ENCODE results near the gene OGT.

DNA sequence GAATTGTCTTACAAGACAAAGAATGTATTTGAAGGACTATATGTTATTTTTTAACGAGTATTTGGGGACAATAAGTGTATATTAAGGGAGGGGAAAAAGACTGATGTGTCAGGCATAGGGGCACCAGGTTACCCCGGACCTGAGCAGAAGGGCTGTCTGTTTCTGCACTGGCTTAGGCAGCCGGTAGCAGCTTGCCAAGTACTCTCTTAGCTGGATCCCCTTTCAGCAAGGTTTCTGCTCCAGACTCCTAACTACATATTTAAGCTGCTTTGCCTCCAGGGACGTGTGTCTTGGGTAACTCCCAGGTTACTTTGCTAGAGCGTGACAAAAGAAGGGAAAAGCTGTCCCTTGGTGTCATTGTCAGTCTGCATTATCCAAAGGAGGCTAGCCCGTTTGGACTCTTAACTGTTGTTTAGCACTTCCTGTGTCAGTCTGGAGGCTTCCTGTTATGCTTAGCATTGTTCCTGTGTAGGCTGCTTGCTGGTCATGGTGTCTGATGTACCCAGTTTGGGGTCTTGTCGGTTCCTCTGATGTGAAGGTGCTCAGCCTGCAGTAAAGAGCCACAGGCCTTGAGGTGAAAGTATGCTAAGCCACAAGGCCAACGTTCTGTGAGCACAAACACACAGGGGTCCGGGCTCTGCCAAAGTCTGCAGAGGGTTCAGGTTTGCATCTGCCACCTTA, 73.8 kb downstream of the OGT start:
- TF ChIP-seq CTCF (tag by site-specific recombination; IDR thresholded peaks at IDR 0.05), result no peak
- TF ChIP-seq, protein P1, sequence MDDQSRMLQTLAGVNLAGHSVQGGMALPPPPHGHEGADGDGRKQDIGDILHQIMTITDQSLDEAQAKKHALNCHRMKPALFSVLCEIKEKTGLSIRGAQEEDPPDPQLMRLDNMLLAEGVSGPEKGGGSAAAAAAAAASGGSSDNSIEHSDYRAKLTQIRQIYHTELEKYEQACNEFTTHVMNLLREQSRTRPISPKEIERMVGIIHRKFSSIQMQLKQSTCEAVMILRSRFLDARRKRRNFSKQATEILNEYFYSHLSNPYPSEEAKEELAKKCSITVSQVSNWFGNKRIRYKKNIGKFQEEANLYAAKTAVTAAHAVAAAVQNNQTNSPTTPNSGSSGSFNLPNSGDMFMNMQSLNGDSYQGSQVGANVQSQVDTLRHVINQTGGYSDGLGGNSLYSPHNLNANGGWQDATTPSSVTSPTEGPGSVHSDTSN (CRISPR knock-in tag; IDR thresholded peaks at IDR 0.05), result no peak
- TF ChIP-seq GLIS2 (tag by site-specific recombination; IDR thresholded peaks at IDR 0.05), result no peak

Measured in HEK293 (cell line).